GM19395 (cell line): ENCODE results near the gene CUL9.

Source experiments
- ATAC-seq: cut with Tn5 transposase; IDR thresholded peaks from one replicate; pipeline ENCODE4 v1.9.1; 2021; ENCODE audit warnings: mild to moderate bottlenecking, moderate library complexity; ENCODE audit not compliant: unreplicated experiment

Gene CUL9

GRCh38 chr6:43193929-43194328 is 11.9 kb downstream of the CUL9 start:
- no peak for ATAC-seq

- ATAC-seq: no peak
Observed at GRCh38 chr6:43196337-43196736, 14.3 kb downstream of the CUL9 start.

- no peak for ATAC-seq
Observed at GRCh38 chr6:43199912-43200311, 17.9 kb downstream of the CUL9 start.

- ATAC-seq: no peak
Observed at GRCh38 chr6:43200541-43200940, 18.5 kb downstream of the CUL9 start.

- ATAC-seq: no peak
Observed at GRCh38 chr6:43202451-43202850, 20.5 kb downstream of the CUL9 start.

- ATAC-seq: no peak
Observed at GRCh38 chr6:43203029-43203717, 21.2 kb downstream of the CUL9 start.

- ATAC-seq: no peak
Observed at GRCh38 chr6:43203718-43204095, 21.7 kb downstream of the CUL9 start.

- ATAC-seq: no peak
Observed at GRCh38 chr6:43204271-43205105, 22.5 kb downstream of the CUL9 start.

- no peak for ATAC-seq
Observed at GRCh38 chr6:43205849-43206248, 23.9 kb downstream of the CUL9 start.

GRCh38 chr6:43207286-43207685 is 25.3 kb downstream of the CUL9 start:
- ATAC-seq: no peak

GRCh38 chr6:43211955-43212354 is 30.0 kb downstream of the CUL9 start:
- ATAC-seq: no peak

GRCh38 chr6:43213431-43213830 is 31.4 kb downstream of the CUL9 start:
- no peak for ATAC-seq

GRCh38 chr6:43215066-43215465 is 33.1 kb downstream of the CUL9 start:
- ATAC-seq: no peak

- ATAC-seq: no peak
Observed at GRCh38 chr6:43216200-43216599, 34.2 kb downstream of the CUL9 start.

- ATAC-seq: no peak
Observed at GRCh38 chr6:43217351-43217750, 35.4 kb downstream of the CUL9 start.

GRCh38 chr6:43219119-43219518 is 37.1 kb downstream of the CUL9 start:
- no peak for ATAC-seq

- ATAC-seq: no peak
Observed at GRCh38 chr6:43219814-43220213, 37.8 kb downstream of the CUL9 start.

- no peak for ATAC-seq
Observed at GRCh38 chr6:43220439-43220951, 38.5 kb downstream of the CUL9 start.

- no peak for ATAC-seq
Observed at GRCh38 chr6:43221046-43221972, 39.3 kb downstream of the CUL9 start.

GRCh38 chr6:43222418-43223059 is 40.5 kb downstream of the CUL9 start:
- no peak for ATAC-seq

GRCh38 chr6:43223175-43223574 is 41.2 kb downstream of the CUL9 start:
- no peak for ATAC-seq
